ENCODE measurements around the gene GJB3.

The GJB3 gene

DNA sequence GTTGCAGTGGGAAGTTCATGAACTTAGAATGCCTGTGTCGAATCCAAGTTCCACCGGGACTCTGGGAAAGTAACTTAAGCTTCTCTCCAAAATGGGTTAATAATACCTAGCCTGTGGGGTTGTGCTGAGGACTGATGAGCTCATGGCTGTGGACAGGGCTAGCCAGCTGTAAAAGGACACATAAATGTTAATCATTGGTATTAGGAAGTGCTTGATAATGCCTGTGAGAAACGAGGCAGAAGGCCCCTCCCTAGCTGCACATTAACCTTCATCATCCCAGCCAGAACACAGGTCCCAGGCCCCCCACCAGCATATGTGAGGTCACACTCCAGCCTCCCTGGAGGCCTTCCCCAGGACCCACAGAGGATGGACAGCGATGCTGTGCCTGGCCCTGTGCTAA lies 22.3 kb upstream of the GJB3 start:
- in situ Hi-C loops (cut with HindIII; ENCODE audit: low sequenced_read_pairs) = no loop called here
- no peak for DNase-seq (ENCODE audit: low read depth)
- no peak overlapping the region for H3K4me3 ChIP-seq (ENCODE audit: low read depth, low read length)
- TF ChIP-seq, protein P1, sequence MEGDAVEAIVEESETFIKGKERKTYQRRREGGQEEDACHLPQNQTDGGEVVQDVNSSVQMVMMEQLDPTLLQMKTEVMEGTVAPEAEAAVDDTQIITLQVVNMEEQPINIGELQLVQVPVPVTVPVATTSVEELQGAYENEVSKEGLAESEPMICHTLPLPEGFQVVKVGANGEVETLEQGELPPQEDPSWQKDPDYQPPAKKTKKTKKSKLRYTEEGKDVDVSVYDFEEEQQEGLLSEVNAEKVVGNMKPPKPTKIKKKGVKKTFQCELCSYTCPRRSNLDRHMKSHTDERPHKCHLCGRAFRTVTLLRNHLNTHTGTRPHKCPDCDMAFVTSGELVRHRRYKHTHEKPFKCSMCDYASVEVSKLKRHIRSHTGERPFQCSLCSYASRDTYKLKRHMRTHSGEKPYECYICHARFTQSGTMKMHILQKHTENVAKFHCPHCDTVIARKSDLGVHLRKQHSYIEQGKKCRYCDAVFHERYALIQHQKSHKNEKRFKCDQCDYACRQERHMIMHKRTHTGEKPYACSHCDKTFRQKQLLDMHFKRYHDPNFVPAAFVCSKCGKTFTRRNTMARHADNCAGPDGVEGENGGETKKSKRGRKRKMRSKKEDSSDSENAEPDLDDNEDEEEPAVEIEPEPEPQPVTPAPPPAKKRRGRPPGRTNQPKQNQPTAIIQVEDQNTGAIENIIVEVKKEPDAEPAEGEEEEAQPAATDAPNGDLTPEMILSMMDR (IDR thresholded peaks at IDR 0.05; ENCODE audit: low read depth, low read length, missing control alignments) = no peak

DNA sequence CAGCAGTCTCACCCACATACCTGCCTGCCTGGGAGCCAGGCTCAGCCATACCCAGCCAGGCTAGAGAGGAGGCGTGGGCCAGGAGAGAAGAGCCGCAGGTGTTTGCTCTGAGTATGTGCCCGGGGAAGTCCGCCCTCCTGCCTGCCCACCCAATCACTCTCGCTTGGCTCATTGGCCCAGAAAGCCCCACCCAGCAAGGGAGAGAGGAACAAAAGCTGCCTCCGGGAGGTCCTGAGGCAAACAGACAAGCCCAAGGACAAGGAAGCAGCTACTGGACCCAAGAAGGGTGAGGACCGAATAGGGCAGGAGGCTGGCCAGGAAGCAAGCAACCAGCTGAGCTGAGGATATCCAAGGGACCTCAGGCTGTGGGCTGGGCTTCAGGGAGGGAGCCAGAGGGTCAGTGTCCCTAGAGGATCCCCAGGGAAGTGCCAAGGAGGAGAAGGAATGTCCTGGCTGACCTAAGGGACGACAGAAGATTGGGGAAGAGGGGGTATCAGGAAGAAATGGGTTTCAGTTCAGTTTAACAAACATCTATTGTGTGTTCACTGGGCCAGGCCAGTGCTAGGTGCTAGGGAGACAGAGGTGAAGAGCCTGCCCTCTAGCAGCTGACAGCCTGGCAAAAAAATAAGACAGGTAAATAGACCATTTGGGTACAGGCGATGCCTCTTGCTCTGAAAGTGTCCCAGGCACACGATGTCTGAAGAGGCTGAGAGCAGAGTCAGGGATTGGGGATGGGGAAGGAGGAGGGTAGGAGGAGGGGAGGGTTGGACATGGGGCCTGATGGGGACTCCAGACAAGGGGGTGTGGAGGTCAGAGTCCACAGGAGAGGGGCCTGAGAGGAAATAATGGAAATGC lies 21.3 kb upstream of the GJB3 start, which contains the start of gene GJB4:
GJB4 (plus strand) TSS at position 238 of the 855 bp plus-strand sequence. CDS start 1,515 bp downstream, outside the sequence.
- no peak within 1 kb of the TSS for H3K4me3 ChIP-seq (ENCODE audit: low read depth, low read length)
- no peak for DNase-seq (ENCODE audit: low read depth)
- in situ Hi-C loops (cut with HindIII; ENCODE audit: low sequenced_read_pairs) = no loop called here
- TF ChIP-seq, protein P1 (IDR thresholded peaks at IDR 0.05; ENCODE audit: low read depth, low read length, missing control alignments) = no peak

DNA sequence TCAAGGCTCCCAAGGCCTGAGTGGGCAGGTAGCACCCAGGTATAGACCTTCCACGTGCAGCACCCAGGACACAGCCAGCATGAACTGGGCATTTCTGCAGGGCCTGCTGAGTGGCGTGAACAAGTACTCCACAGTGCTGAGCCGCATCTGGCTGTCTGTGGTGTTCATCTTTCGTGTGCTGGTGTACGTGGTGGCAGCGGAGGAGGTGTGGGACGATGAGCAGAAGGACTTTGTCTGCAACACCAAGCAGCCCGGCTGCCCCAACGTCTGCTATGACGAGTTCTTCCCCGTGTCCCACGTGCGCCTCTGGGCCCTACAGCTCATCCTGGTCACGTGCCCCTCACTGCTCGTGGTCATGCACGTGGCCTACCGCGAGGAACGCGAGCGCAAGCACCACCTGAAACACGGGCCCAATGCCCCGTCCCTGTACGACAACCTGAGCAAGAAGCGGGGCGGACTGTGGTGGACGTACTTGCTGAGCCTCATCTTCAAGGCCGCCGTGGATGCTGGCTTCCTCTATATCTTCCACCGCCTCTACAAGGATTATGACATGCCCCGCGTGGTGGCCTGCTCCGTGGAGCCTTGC lies 19.7 kb upstream of the GJB3 start:
- no peak for DNase-seq (ENCODE audit: low read depth)
- in situ Hi-C loops (cut with HindIII; ENCODE audit: low sequenced_read_pairs) = no loop called here
- no peak overlapping the region for H3K4me3 ChIP-seq (ENCODE audit: low read depth, low read length)
- TF ChIP-seq, protein P1 (IDR thresholded peaks at IDR 0.05; ENCODE audit: low read depth, low read length, missing control alignments) = no peak

DNA sequence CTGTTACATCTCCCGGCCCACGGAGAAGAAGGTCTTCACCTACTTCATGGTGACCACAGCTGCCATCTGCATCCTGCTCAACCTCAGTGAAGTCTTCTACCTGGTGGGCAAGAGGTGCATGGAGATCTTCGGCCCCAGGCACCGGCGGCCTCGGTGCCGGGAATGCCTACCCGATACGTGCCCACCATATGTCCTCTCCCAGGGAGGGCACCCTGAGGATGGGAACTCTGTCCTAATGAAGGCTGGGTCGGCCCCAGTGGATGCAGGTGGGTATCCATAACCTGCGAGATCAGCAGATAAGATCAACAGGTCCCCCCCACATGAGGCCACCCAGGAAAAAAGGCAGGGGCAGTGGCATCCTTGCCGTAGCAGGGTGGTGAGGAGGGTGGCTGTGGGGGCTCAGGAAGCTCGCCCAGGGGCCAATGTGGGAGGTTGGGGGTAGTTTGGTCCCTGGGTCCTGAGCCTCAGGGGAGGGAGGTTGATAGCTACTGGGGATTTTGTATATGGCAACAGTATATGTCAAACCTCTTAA lies 19.2 kb upstream of the GJB3 start:
- no peak overlapping the region for H3K4me3 ChIP-seq (ENCODE audit: low read depth, low read length)
- TF ChIP-seq, protein P1 (IDR thresholded peaks at IDR 0.05; ENCODE audit: low read depth, low read length, missing control alignments) = no peak
- DNase-seq (ENCODE audit: low read depth) = no peak
- in situ Hi-C loops (cut with HindIII; ENCODE audit: low sequenced_read_pairs) = no loop called here

DNA sequence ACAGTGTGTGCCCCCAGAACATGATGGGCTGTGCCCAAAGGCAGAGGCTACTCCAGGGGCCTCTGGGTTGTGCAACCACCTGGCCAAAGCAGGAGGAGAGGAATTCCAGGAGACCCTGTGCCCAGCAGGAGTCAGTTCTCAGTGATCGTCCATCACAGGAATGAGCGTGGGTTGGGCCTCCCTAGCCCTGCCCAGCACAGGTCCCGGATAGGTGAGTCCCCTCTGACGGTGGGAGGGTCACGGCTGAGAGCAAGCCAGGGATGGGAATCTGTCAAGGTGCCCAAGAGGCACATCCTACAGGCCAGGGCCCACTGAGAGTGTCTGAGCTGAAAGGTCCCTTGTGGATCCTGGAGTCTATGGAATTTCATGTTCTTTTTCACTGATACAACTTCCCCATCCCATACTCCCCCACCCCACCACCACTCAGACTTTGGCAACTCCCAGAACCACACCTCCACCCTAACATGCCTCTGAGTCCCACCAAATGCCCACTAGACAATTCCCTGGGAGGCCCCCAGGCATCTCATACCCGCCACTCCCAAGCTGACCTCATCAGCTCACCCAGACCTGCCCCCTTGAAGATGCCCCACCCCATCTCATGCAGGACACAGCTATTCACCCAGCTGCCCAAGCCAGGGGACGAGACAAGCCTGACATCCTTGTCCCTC lies 18.4 kb upstream of the GJB3 start:
- H3K4me3 ChIP-seq (ENCODE audit: low read depth, low read length) = no peak overlapping the region
- TF ChIP-seq, protein P1 (IDR thresholded peaks at IDR 0.05; ENCODE audit: low read depth, low read length, missing control alignments) = no peak
- in situ Hi-C loops (cut with HindIII; ENCODE audit: low sequenced_read_pairs) = no loop called here
- DNase-seq (ENCODE audit: low read depth) = no peak

DNA sequence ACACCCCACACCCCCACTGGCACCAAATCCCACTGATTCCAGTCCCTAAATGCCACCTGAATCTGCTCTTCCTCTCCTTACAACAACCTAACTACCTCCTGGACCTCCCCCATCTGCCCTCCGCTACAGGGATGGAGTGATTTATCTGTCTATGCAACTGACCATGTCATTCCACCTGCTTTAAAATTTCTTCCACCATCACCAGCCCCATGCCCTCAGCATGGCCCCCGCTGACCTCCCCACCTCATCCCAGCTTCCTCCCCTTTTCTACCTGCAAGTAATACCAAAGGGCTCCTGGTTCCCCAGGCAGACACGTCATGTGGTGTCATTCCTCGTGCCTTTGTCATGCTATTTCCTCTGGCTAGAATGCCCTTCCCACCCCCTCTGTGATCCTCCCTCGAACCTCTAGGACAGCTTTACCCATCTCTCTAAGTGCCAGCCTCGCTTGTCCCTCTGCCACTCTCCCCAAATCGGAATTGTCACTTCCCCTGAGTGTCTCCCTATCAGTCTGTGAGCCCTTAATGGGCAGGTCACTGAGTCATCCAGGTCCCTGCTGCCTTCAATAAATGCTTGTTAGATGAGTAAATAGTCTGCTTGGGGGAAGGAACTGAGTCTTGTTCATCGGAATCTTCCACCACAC lies 17.8 kb upstream of the GJB3 start:
- in situ Hi-C loops (cut with HindIII; ENCODE audit: low sequenced_read_pairs) = no loop called here
- TF ChIP-seq, protein P1 (IDR thresholded peaks at IDR 0.05; ENCODE audit: low read depth, low read length, missing control alignments) = no peak
- no peak overlapping the region for H3K4me3 ChIP-seq (ENCODE audit: low read depth, low read length)
- no peak for DNase-seq (ENCODE audit: low read depth)
